Esophagus muscularis mucosa (tissue), 4 donors: ENCODE measurements around the gene C1QTNF1.

Experiments used
- CTCF ChIP-seq, 3 experiments: fragments of 200-600 bp in 2 of 3; fragments of 450-650 bp in 1 of 3; sonication (generic) in 2 of 3; IDR thresholded peaks; one replicate each; pipeline ENCODE4 v1.5.1; 2017 to 2019; ENCODE audit warnings: antibody characterized with exemption in 3 of 3, mild to moderate bottlenecking in 2 of 3, moderate library complexity in 1 of 3
- EP300 ChIP-seq: sonication (generic); formaldehyde crosslinking; IDR thresholded peaks from one replicate; pipeline ENCODE4 v1.6.1; 2017; ENCODE audit warnings: antibody characterized with exemption
- POLR2A ChIP-seq: fragments of 450-650 bp; IDR thresholded peaks from one replicate; pipeline ENCODE4 v1.6.1; 2017; ENCODE audit warnings: antibody characterized with exemption, moderate library complexity, mild to moderate bottlenecking, low read depth
- POLR2AphosphoS5 ChIP-seq, 2 donors: sonication (generic); formaldehyde crosslinking; IDR thresholded peaks; one replicate each; pipeline ENCODE4 v1.6.1; 2017; ENCODE audit warnings: antibody characterized with exemption in 2 of 2

- no peak for TF ChIP-seq CTCF (IDR thresholded peaks at IDR 0.05)
- no peak for TF ChIP-seq POLR2AphosphoS5 (IDR thresholded peaks at IDR 0.05)
- TF ChIP-seq EP300: no peak
- TF ChIP-seq POLR2A: no peak
Measured at GRCh38 chr17:79010304-79010646, 13.7 kb upstream of the C1QTNF1 start.
